SK-N-SH treated with all-trans-retinoic acid at 6 μM for 48 hours (cell line): Measurements from ENCODE around the gene CAMTA2.

Experiments used
- ARNTL ChIP-seq: fragments of 450-650 bp; formaldehyde crosslinking; IDR thresholded peaks from 2 replicates; pipeline ENCODE4 v1.5.0; 2020; ENCODE audit warnings: low read depth, mild to moderate bottlenecking, moderate library complexity, borderline replicate concordance
- CSDC2 ChIP-seq: fragments of 250-450 bp; sonication (Bioruptor Pico); IDR thresholded peaks from 2 replicates; pipeline ENCODE4 v1.5.0; 2020; ENCODE audit warnings: mild to moderate bottlenecking, moderate library complexity
- OSR1 ChIP-seq: fragments of 250-450 bp; sonication (Bioruptor Pico); IDR thresholded peaks from 2 replicates; pipeline ENCODE4 v1.8.0; 2022; ENCODE audit warnings: moderate library complexity, mild to moderate bottlenecking, inconsistent platforms
- PATZ1 ChIP-seq: fragments of 250-450 bp; sonication (Bioruptor Pico); IDR thresholded peaks from 2 replicates; pipeline ENCODE4 v1.8.0; 2020; ENCODE audit warnings: mild to moderate bottlenecking, moderate library complexity, borderline replicate concordance
- PPARA ChIP-seq: fragments of 250-450 bp; sonication (Bioruptor Pico); IDR thresholded peaks from 2 replicates; pipeline ENCODE4 v1.5.0; 2020; ENCODE audit warnings: mild to moderate bottlenecking, borderline replicate concordance
- TOX ChIP-seq: fragments of 250-450 bp; sonication (Bioruptor Pico); IDR thresholded peaks from 2 replicates; pipeline ENCODE4 v1.8.0; 2021; ENCODE audit warnings: mild to moderate bottlenecking, moderate library complexity, borderline replicate concordance
- ZFP3 ChIP-seq: fragments of 250-450 bp; sonication (Bioruptor Pico); IDR thresholded peaks from 2 replicates; pipeline ENCODE4 v1.5.0; 2020; ENCODE audit warnings: mild to moderate bottlenecking, moderate library complexity
- ZNF8 ChIP-seq: fragments of 450-650 bp; formaldehyde crosslinking; IDR thresholded peaks from 2 replicates; pipeline ENCODE4 v1.5.0; 2020; ENCODE audit warnings: mild to moderate bottlenecking, moderate library complexity

GRCh38 chr17:4921320-4921719 is 66.2 kb downstream of the CAMTA2 start:
- TF ChIP-seq ZFP3 (CRISPR knock-in tag) (no peak), PATZ1 (CRISPR knock-in tag) (no peak), OSR1 (no peak), PPARA (CRISPR knock-in tag) (no peak), TOX (CRISPR knock-in tag) (no peak), ZNF8 (CRISPR knock-in tag) (no peak), ARNTL (CRISPR knock-in tag) (no peak), CSDC2 (CRISPR knock-in tag) (no peak)
